GM21360 (cell line): ENCODE data around the gene RHOBTB3.

ENCODE experiments used
- ATAC-seq: cut with Tn5 transposase; IDR thresholded peaks from one replicate; pipeline ENCODE4 v1.9.1; 2021; ENCODE audit warnings: mild to moderate bottlenecking, moderate library complexity; ENCODE audit not compliant: unreplicated experiment

The RHOBTB3 gene

DNA sequence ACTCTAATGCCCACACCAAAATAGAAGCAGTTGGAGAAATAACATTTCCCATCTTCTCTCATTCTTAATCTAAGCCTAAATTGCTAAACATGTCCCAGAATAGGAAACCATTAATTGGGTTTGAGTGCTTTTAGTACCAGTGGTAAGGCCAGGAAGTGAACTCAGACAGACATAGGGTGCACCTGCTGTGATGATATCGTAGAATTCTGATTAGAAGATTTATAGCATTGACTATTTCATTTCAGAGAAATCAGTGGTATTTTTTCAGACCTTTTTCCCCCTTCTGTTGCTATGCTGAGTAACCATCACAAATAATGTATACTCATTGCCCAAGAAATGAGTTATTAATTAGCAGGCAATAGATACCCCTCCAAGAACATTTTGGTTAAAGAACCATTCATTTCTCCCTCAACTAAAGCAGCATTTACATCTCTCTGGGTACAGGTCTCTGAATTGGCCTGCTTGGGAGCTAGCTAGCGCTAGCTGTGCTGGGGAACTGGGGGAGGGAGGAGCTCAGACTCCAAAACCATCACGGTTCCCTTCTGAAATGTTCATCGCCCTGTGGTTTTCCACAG is 84.1 kb downstream of the RHOBTB3 start:
- no peak for ATAC-seq

GRCh38 chr5:95816341-95816740 is 85.2 kb downstream of the RHOBTB3 start:
- no peak for ATAC-seq

- no peak for ATAC-seq
Observed at GRCh38 chr5:95816776-95817175, 85.6 kb downstream of the RHOBTB3 start.

DNA sequence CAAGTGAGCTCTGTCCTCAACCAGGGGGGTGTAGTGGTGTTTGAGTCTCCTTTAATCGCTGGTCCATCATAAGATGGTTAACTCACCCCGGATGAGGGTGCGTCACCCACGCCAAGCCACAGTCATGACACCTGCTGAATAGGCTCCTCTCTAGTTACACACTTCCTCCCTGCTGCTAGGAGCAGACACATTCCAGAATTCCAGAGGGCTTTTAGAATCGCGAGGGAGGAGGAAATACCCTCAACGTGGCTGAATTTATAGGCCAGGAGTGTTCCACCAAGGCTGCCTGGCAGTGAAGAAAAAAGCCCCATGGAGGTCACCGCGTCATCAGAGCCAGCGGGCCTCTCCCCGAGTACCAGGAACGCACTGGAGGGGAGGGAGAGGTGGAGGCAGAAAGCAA is 86.3 kb downstream of the RHOBTB3 start:
- ATAC-seq: no peak

- ATAC-seq: no peak
Observed at GRCh38 chr5:95818181-95819147, 87.3 kb downstream of the RHOBTB3 start.

- no peak for ATAC-seq
Observed at GRCh38 chr5:95821110-95822021, 90.2 kb downstream of the RHOBTB3 start.

DNA sequence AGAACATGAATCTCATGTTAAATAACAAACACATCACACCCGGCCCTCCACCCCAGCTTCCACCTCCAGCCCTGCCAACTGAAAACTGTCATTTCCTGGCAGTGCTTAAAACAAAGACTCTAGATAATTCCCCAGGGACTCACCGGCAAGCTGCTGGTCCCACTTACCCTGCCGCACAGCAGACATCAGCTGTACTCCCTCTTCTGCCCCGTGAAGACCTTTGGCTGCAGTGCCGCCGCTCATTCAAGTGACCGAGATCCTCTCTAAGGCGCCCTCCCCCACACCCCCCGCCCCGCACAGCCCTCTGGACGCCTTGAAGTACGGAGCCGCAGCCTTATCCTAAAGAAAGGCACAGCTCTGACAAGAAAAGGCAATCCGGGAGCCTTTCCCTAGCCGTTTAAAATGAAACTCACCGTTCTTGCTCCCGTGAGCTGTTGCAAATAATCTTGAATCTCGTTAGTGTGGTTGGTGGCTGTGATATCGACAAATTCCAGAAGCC is 91.0 kb downstream of the RHOBTB3 start:
- no peak for ATAC-seq

GRCh38 chr5:95822542-95823181 is 91.5 kb downstream of the RHOBTB3 start, which contains the start of gene GLRX:
GLRX (minus strand) TSS chr5:95822726; CDS start chr5:95822662, 64 bp downstream.
- no peak for ATAC-seq

- no peak for ATAC-seq
Observed at GRCh38 chr5:95823218-95823737, 92.1 kb downstream of the RHOBTB3 start.

DNA sequence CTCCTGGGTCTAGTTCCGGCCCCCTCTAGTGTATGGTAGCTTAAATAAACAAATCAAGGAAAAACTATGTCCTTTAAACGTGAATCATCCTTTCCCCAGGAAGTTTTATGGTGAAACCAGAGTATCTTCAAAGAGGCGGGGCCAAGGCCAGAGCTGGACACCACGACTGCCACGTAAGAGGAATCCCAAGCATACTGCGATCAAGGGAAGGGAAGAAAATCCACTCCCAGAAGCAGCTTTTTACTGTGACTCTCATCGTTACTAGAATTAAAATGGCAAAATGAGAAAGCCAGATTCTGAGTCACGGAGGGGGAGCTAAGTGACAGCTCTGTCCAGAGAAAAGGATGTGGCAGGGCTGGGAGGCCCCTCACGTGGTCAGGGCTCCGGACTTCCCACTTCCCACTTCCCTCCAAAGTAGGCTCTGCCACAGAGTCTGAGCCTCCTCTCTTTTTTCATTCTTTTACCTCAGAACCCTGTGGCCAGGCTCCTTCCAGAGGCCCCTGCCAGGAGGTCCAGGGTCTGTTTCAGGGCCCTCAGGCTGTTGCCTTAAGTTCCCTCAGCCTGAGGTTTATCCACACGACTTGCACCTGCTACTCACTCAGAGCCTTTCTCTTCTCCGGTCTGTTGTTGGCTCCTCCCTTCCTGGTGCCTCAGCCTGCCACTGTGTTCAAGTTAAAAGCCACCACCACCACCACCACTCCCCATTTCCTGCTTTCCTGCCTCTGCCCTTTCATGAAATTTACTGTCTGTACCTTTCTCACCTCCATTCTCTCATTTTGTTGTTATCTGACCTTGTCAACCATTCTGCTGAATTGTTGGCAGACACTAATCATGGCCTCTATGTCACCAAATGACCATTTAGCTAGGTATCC is 92.8 kb downstream of the RHOBTB3 start:
- ATAC-seq: peak; percentile 31

DNA sequence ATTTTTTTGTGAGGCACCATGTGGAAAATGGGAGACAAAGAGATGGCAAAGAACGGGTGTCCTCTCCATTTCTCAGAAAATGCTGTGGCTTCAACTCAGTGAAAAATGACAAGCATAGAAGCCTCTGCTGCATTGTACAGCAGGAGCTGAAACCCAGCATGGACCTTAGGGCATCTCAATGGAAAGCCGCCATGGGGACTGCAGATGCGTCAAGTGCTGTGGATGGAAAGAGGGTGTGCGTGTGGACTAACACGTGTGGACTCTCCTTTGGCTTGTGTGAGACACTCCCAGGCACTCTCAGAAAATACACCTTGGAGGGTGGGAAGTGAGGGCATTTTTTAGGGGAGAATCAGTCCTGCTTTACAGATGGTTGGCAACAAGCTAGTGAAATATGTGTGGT is 93.6 kb downstream of the RHOBTB3 start:
- ATAC-seq: no peak

DNA sequence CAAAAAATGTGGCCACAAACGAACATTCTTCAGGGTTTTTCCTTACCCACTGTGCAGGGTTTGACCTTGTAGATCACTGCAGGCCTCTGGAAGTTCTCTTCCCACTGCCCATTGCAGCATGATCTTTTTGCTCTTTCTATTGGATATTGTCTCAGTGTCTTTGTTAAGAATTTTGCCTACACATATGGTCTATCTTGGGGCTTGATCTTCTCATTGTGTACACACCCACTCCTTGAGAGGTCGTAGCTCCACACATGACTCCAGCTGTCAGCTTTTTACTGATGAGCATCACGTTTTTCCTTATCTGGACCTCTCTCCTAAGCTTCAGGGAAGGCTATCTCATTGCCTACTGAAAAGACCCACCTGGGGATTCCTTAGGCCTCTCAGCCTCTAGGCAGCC is 94.4 kb downstream of the RHOBTB3 start:
- no peak for ATAC-seq

- no peak for ATAC-seq
Observed at GRCh38 chr5:95826949-95827891, 96.1 kb downstream of the RHOBTB3 start.

DNA sequence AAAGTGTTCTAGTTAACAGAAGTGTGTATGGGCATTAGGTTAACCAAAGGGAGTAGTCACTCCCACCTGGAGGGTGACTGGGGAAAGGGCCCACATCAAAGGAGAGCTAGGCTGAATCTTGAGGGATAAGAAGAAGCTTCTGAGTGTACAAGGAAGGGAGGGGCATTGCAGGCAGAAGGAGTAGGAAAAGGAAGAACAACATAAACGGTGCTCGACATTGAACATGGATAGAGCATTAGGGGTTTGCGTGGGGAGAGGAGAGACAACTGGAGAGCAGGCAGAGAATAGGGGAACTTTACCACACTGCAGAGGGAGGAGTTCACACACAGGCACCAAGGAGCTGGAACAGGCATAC is 96.7 kb downstream of the RHOBTB3 start:
- ATAC-seq: no peak

DNA sequence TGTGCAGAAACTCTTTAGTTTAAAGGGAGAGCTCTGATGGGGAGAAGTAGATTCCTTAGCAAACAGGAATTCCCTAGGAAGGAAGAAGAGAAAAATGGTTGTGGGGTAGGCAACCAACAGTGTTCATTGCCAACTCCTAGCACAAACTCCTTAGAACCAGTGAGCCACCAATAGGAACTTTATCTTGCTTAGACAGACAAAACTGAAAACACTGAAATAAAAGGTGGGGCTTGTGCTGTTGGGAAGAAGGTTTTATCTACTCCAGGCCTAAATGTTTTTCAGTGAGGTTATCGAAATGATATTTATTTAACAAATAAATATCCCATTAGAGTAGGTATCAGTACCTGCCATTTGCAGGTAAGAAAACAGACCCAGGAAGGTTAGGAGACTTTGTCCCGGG is 99.1 kb downstream of the RHOBTB3 start:
- ATAC-seq: no peak

DNA sequence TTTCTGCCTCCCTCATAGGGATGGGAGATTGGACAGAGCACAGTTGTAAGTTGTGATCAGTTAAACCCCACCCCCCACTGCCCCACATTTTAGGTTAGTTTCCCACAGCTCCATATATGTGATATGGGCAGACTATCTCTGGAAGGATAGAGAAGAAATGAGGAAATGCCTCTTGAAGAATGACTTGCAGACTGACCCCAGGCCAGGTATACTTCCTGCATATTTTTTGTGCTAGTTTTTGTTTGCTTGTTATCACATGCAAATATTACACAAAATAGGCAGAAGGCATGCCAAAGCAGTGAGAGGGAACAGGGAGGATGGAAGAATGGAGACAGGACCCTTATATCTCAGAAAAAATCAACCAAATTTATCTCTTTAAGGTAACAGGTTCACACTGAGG is 101.5 kb downstream of the RHOBTB3 start:
- ATAC-seq: no peak

GRCh38 chr5:95835682-95836385 is 104.7 kb downstream of the RHOBTB3 start:
- no peak for ATAC-seq

DNA sequence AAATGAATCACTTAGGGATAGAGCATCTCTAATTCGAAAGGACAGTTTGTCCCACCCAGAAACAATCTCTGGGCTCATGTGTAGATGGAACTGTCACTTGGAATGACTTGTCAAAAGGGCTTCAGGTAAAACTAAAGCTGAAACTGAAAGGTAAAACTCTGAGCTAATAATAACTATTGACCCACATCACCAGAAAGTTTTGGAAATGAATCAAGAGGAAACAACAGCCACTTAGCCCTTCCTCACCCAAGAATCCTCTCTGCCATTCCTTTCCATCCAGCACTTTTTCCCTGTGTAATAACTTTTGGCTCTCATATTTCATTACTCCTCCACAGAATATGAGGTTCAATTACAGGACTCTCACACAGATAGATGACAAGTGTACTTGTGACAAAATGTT is 105.4 kb downstream of the RHOBTB3 start:
- no peak for ATAC-seq
